ENCODE data around the gene SFT2D1. TPM values are rescaled to one million over a fixed set of nuclear protein-coding genes. Genes with fewer than 3 reads are reported as not detected.

SFT2D1 gene
- total RNA-seq, result 31.8 and 40.1 TPM in 2 replicates

GRCh38 chr6:166342349-166343149 is at the start of gene SFT2D1:
Gene SFT2D1, minus strand, starts transcription at chr6:166342545. Its CDS starts 64 bp downstream, at chr6:166342481.

GRCh38 chr6:166382933-166383801 is 40.8 kb upstream of the SFT2D1 start, which contains the start of gene MPC1:
Gene MPC1, minus strand, starts transcription at chr6:166382940. Its CDS starts 64 bp downstream, at chr6:166382876.

GRCh38 chr6:166308033-166308768 is 34.1 kb downstream of the SFT2D1 start, which contains the start of gene PRR18:
Gene PRR18, minus strand, starts transcription at chr6:166308392. Its CDS starts 250 bp downstream, at chr6:166308142.

Other genes starting within 250 kb of the SFT2D1 start
- not detected in 2 replicates for gene TBXT, start 174.7 kb downstream of the SFT2D1 start, total RNA-seq
- gene PRR18, start 34.2 kb downstream of the SFT2D1 start, total RNA-seq, result not detected in 2 replicates
- gene MPC1, start 40.4 kb upstream of the SFT2D1 start, total RNA-seq, result 24.8 and 31.0 TPM in 2 replicates
- 1.8 and 2.5 TPM in 2 replicates for gene RAMACL, start 244.1 kb upstream of the SFT2D1 start, total RNA-seq